GM12875 (cell line): ENCODE results near the gene LIN7B.

Experiments used
- H3K4me3 ChIP-seq: one replicate; pipeline ENCODE4 v1.5.1; 2011; ENCODE audit warnings: low read depth, low read length, control low read depth
- TF ChIP-seq, protein P1 (sequence below): IDR thresholded peaks from 2 replicates; pipeline ENCODE4 v1.5.1; 2011; ENCODE audit warnings: low read depth, mild to moderate bottlenecking, control low read depth, inconsistent platforms, low read length, moderate library complexity, borderline replicate concordance; ENCODE audit not compliant: insufficient read depth

The LIN7B gene

GRCh38 chr19:49129238-49129583, 15.0 kb downstream of the LIN7B start:
- TF ChIP-seq, protein P1, sequence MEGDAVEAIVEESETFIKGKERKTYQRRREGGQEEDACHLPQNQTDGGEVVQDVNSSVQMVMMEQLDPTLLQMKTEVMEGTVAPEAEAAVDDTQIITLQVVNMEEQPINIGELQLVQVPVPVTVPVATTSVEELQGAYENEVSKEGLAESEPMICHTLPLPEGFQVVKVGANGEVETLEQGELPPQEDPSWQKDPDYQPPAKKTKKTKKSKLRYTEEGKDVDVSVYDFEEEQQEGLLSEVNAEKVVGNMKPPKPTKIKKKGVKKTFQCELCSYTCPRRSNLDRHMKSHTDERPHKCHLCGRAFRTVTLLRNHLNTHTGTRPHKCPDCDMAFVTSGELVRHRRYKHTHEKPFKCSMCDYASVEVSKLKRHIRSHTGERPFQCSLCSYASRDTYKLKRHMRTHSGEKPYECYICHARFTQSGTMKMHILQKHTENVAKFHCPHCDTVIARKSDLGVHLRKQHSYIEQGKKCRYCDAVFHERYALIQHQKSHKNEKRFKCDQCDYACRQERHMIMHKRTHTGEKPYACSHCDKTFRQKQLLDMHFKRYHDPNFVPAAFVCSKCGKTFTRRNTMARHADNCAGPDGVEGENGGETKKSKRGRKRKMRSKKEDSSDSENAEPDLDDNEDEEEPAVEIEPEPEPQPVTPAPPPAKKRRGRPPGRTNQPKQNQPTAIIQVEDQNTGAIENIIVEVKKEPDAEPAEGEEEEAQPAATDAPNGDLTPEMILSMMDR: no peak
- no peak overlapping the region for H3K4me3 ChIP-seq

DNA sequence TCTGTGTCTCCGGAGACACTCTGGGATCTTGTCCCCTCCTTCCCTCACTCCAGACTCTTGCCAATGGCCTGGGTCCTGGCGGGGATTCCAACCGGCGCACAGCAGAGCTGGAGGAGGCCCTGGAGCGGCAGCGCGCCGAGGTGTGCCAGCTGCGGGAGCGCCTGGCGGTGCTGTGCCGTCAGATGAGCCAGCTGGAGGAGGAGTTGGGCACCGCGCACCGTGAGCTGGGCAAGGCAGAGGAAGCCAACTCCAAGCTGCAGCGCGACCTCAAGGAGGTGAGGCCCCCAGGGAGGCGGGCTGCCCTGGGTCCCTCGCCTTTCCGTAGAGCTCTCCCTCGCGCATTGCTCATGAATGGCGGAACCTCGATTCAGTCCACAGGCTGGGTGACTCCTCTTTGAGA, 16.2 kb downstream of the LIN7B start:
- TF ChIP-seq, protein P1: no peak
- no peak overlapping the region for H3K4me3 ChIP-seq

- TF ChIP-seq, protein P1: no peak
- H3K4me3 ChIP-seq: no peak overlapping the region
Observed at GRCh38 chr19:49132974-49133609, 18.9 kb downstream of the LIN7B start.

- TF ChIP-seq, protein P1: no peak
- H3K4me3 ChIP-seq: no peak overlapping the region
Observed at GRCh38 chr19:49133621-49134454, 19.7 kb downstream of the LIN7B start.

DNA sequence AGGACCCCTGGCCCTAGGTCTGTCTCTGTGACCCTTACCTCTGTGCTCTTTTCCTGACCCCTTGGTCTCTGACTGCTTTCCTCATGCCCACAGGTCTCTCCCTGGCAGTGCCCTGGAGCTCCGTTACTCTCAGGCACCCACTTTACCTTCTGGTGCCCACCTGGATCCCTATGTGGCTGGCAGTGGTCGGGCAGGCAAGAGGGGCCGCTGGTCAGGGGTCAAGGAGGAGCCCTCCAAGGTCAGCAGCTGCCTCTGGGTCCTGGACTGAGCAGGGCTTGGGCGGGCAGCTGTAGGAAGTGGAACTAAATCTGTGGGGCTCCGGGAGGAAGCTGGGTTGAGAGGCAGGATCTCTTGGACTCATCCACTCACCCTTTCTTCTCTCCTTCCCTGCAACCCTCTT, 21.5 kb downstream of the LIN7B start:
- TF ChIP-seq, protein P1: no peak

DNA sequence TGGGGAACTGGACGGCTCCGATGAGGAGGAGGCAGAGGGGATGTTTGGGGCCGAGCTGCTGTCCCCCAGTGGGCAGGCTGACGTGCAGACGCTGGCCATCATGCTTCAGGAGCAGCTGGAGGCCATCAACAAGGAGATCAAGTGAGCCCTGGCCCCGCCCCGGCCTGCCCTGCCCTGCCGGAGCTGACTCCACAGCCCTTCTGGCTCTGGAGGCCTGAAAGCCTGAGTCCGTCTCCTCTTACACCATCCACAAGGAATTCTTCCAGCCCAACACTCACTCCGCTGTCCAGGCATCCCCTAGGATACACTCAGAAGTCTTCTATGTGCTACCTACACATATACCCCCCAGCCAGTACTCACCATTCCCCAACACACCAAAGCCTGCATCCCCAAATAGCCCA, 22.6 kb downstream of the LIN7B start:
- no peak overlapping the region for H3K4me3 ChIP-seq

More for the DNA sequence above, 21.5 kb downstream of the LIN7B start:
- H3K4me3 ChIP-seq: no peak overlapping the region

More for the DNA sequence above, 22.6 kb downstream of the LIN7B start:
- TF ChIP-seq, protein P1: no peak
